Measurements from ENCODE around the gene ESR2. TPM values are rescaled to one million over a fixed set of nuclear protein-coding genes. Genes with fewer than 3 reads are reported as not detected.

ESR2 gene
- polyA plus RNA-seq, 4 donors, result 0.19 to 0.58 TPM; not detected in 2

DNA sequence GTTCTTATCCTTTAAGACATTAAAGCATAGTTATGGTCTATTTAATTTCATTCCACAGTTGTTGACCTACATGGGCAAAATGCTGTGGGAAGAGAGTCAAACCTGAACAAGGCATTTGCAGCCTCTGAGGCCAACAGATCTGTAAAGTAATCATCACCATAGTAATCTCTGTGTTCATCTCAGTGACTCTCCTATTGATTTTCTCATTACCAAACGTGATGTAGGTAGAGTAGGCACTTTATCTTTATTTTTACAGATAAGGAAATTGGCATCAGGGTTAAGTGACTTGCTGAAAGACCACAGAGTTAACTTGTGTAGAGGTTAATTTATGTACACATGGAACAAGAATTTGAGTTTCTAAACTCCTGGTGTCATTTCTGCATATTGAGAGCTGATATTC, 203.0 kb downstream of the ESR2 start:
- DNase-seq (peak in 1 of 2 donors; percentile 6), FAIRE-seq (no peak)
- Histone ChIP-seq H3K9me3 (ENCODE audit: control insufficient read depth in 2 of 2, insufficient read depth in 1 of 2, low read depth in 1 of 2, low read length in 1 of 2) (no peaks in the 10 kb centered on the region), H3K4me1 (ENCODE audit: control insufficient read depth in 3 of 3, insufficient read depth in 2 of 3, low read depth in 1 of 3, low read length in 2 of 3) (no peaks in the 10 kb centered on the region), H3K27me3 (ENCODE audit: control insufficient read depth in 3 of 3, insufficient read depth in 3 of 3, low read length in 3 of 3) (no peaks in the 10 kb centered on the region), H3K36me3 (ENCODE audit: control insufficient read depth in 3 of 3, insufficient read depth in 2 of 3, low read depth in 1 of 3, low read length in 3 of 3) (peaks cover 0 to 10% (median 5%) of the 10 kb centered on the region in 3 donors), H3K4me3 (ENCODE audit: low read depth in 1 of 3, low read length in 3 of 3) (no peak overlapping the region), H3K27ac (ENCODE audit: low read depth in 1 of 3, low read length in 2 of 3) (no peak overlapping the region)
- 5 to 72% (median 42%) methylated on average over 1 of the region's 1 CpG for WGBS, 3 donors

DNA sequence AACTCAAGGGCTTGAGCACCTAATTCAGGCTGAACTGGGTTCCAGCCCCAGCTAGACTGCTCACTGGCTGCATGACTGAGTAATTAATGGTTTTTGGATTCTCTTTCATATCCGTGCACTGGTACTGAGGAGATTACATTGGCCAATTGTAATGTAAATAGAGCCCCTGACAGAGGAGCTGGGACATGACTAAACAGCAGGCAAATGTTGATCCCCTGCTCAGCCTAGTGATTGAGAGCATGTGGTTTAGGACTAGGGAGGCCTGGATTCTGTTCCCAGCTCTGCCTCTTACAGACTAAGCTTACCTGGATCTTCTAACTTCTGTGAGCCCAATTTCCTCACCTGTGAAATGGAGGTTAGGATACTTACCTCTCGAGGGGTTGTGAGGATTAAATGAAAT, 204.3 kb downstream of the ESR2 start:
- Histone ChIP-seq H3K4me3 (ENCODE audit: low read depth in 1 of 3, low read length in 3 of 3) (no peak overlapping the region), H3K4me1 (ENCODE audit: control insufficient read depth in 3 of 3, insufficient read depth in 2 of 3, low read depth in 1 of 3, low read length in 2 of 3) (no peaks in the 10 kb centered on the region), H3K27me3 (ENCODE audit: control insufficient read depth in 3 of 3, insufficient read depth in 3 of 3, low read length in 3 of 3) (no peaks in the 10 kb centered on the region), H3K27ac (ENCODE audit: low read depth in 1 of 3, low read length in 2 of 3) (no peak overlapping the region), H3K9me3 (ENCODE audit: control insufficient read depth in 2 of 2, insufficient read depth in 1 of 2, low read depth in 1 of 2, low read length in 1 of 2) (no peaks in the 10 kb centered on the region), H3K36me3 (ENCODE audit: control insufficient read depth in 3 of 3, insufficient read depth in 2 of 3, low read depth in 1 of 3, low read length in 3 of 3) (peaks cover 0 to 12% (median 3%) of the 10 kb centered on the region in 3 donors)
- no peak for DNase-seq
- no peak for FAIRE-seq
- WGBS, 3 donors, result 76 to 92% (median 85%) methylated on average over 2 of the region's 2 CpGs

DNA sequence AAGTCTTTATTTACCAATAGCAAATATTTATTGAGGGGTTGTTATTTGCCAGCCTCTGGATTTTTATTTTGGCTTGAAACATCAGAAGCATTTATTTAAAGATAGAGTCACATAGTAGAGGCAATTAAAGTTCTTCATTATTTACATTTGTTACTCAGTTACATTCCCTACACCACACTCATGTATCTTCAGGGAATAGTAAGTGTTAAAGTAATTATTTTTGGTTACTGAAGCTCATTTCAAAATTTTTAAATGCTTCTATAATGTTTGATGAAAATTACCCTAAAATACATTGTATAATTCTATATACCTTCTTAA, 205.6 kb downstream of the ESR2 start:
- H3K36me3 ChIP-seq (ENCODE audit: control insufficient read depth in 3 of 3, insufficient read depth in 2 of 3, low read depth in 1 of 3, low read length in 3 of 3), result peaks cover 3 to 14% (median 4%) of the 10 kb centered on the region in 3 donors
- H3K27ac ChIP-seq (ENCODE audit: low read depth in 1 of 3, low read length in 2 of 3), result no peak overlapping the region
- H3K9me3 ChIP-seq (ENCODE audit: control insufficient read depth in 2 of 2, insufficient read depth in 1 of 2, low read depth in 1 of 2, low read length in 1 of 2), result no peaks in the 10 kb centered on the region
- FAIRE-seq (no peak), DNase-seq (no peak)
- no peaks in the 10 kb centered on the region for H3K27me3 ChIP-seq (ENCODE audit: control insufficient read depth in 3 of 3, insufficient read depth in 3 of 3, low read length in 3 of 3)
- no peak overlapping the region for H3K4me3 ChIP-seq (ENCODE audit: low read depth in 1 of 3, low read length in 3 of 3)
- H3K4me1 ChIP-seq (ENCODE audit: control insufficient read depth in 3 of 3, insufficient read depth in 2 of 3, low read depth in 1 of 3, low read length in 2 of 3), result no peaks in the 10 kb centered on the region

DNA sequence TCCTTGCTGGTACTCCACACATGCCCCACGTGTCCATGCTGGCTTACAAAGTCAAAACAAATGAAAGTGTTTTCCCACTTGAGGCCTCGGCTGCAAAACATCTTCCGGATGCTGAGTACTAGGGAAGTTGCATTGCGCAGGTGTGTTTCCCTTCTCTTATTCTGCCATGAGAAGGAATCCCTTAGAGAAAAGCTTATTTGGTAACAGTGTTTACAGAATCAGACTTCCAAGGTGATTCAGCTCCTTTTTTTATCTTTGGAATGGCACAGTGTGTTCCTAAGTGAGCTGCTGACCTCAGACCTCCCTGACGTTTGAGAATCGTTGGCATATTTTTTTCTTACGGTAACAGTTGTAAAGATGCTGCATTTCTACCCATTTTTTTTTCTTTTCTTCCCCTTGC, 211.3 kb downstream of the ESR2 start:
- FAIRE-seq (no peak), DNase-seq (no peak)
- Histone ChIP-seq H3K27ac (ENCODE audit: low read depth in 1 of 3, low read length in 2 of 3) (no peak overlapping the region), H3K36me3 (ENCODE audit: control insufficient read depth in 3 of 3, insufficient read depth in 2 of 3, low read depth in 1 of 3, low read length in 3 of 3) (peaks cover 4 to 23% (median 6%) of the 10 kb centered on the region in 3 donors), H3K4me1 (ENCODE audit: control insufficient read depth in 3 of 3, insufficient read depth in 2 of 3, low read depth in 1 of 3, low read length in 2 of 3) (no peaks in the 10 kb centered on the region), H3K4me3 (ENCODE audit: low read depth in 1 of 3, low read length in 3 of 3) (no peak overlapping the region), H3K9me3 (ENCODE audit: control insufficient read depth in 2 of 2, insufficient read depth in 1 of 2, low read depth in 1 of 2, low read length in 1 of 2) (no peaks in the 10 kb centered on the region), H3K27me3 (ENCODE audit: control insufficient read depth in 3 of 3, insufficient read depth in 3 of 3, low read length in 3 of 3) (no peaks in the 10 kb centered on the region)
- WGBS, 3 donors, result 79 to 80% (median 80%) methylated on average over 7 of the region's 7 CpGs

DNA sequence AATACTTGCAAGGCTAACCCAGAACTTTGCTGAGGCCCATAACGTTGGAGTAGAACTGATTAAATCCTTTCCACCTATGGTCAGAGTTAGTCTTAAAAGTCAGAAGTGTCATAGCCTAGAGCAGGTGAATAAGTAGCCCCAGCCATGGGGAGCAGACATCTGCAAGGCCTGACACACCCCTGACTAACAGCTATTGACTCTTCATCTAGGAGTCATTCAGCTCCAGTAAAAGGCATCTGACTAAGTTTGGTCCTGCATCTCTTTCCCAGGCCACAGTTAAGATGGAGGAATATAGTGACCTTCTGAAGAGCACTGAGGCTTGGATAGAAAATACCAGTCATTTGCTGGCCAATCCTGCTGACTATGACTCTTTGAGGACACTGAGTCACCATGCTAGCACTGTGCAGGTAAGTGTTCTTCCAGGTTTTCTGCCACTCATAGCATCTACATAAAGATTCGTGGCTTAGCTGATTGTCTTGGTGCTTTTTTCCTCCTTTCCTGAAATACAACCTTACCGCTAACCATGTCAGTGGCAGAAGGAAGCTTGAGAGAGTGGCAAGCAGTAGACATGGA, 212.9 kb downstream of the ESR2 start:
- Histone ChIP-seq H3K36me3 (ENCODE audit: control insufficient read depth in 3 of 3, insufficient read depth in 2 of 3, low read depth in 1 of 3, low read length in 3 of 3) (peaks cover 4 to 21% (median 6%) of the 10 kb centered on the region in 3 donors), H3K27ac (ENCODE audit: low read depth in 1 of 3, low read length in 2 of 3) (no peak overlapping the region), H3K4me1 (ENCODE audit: control insufficient read depth in 3 of 3, insufficient read depth in 2 of 3, low read depth in 1 of 3, low read length in 2 of 3) (no peaks in the 10 kb centered on the region), H3K4me3 (ENCODE audit: low read depth in 1 of 3, low read length in 3 of 3) (no peak overlapping the region), H3K27me3 (ENCODE audit: control insufficient read depth in 3 of 3, insufficient read depth in 3 of 3, low read length in 3 of 3) (no peaks in the 10 kb centered on the region), H3K9me3 (ENCODE audit: control insufficient read depth in 2 of 2, insufficient read depth in 1 of 2, low read depth in 1 of 2, low read length in 1 of 2) (no peaks in the 10 kb centered on the region)
- DNase-seq, result no peak
- FAIRE-seq, result no peak
- 88 to 95% (median 91%) methylated on average over 3 of the region's 3 CpGs for WGBS, 3 donors

DNA sequence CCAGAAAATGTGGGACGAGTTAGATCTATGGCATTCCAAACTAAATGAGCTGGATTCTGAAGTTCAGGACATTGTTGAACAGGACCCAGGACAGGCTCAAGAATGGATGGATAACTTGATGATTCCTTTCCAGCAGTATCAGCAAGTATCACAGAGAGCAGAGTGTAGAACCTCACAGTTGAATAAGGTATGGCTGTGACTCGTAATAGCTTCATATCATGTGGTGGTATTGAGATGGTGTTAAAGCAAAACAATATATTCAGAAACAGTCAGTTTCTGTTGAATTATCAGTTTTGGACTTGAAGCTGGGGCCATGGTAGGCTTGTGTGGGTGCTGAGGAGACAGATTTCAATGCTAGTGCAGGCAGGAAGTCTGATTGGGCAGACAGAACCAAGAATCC, 213.7 kb downstream of the ESR2 start:
- no peaks in the 10 kb centered on the region for H3K27me3 ChIP-seq (ENCODE audit: control insufficient read depth in 3 of 3, insufficient read depth in 3 of 3, low read length in 3 of 3)
- FAIRE-seq, result no peak

DNA sequence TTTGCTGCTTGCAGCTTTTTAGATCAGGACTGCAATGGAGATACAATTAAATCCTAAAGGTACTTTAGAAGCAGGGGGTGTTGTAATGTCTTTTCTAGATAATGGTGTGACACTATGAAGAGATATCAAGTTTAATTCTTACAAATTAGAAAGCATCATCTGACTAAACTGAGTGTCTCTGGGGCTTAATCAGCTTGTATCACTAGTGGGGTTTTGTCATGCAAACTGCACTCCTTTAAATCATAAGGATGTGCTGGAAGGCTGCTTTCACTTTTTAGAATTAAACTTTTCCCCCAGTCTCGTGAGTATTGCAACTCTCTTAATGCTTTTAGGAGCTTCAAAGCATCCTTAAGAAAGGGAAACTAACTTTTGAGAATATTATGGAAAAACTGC, 218.6 kb downstream of the ESR2 start:
- DNase-seq (no peak), FAIRE-seq (no peak)
- WGBS, 3 donors, result 75 to 89% (median 82%) methylated on average over 1 of the region's 1 CpG
- H3K4me3 ChIP-seq (ENCODE audit: low read depth in 1 of 3, low read length in 3 of 3), result no peak overlapping the region
- H3K4me1 ChIP-seq (ENCODE audit: control insufficient read depth in 3 of 3, insufficient read depth in 2 of 3, low read depth in 1 of 3, low read length in 2 of 3), result no peaks in the 10 kb centered on the region
- H3K9me3 ChIP-seq (ENCODE audit: control insufficient read depth in 2 of 2, insufficient read depth in 1 of 2, low read depth in 1 of 2, low read length in 1 of 2), result no peaks in the 10 kb centered on the region
- no peak overlapping the region for H3K27ac ChIP-seq (ENCODE audit: low read depth in 1 of 3, low read length in 2 of 3)
- H3K36me3 ChIP-seq (ENCODE audit: control insufficient read depth in 3 of 3, insufficient read depth in 2 of 3, low read depth in 1 of 3, low read length in 3 of 3), result peaks cover 6 to 30% (median 8%) of the 10 kb centered on the region in 3 donors
- H3K27me3 ChIP-seq (ENCODE audit: control insufficient read depth in 3 of 3, insufficient read depth in 3 of 3, low read length in 3 of 3), result no peaks in the 10 kb centered on the region

More for the DNA sequence above, 213.7 kb downstream of the ESR2 start:
- WGBS, 3 donors, result 94 to 97% (median 95%) methylated on average over 2 of the region's 2 CpGs
- Histone ChIP-seq H3K4me3 (ENCODE audit: low read depth in 1 of 3, low read length in 3 of 3) (no peak overlapping the region), H3K9me3 (ENCODE audit: control insufficient read depth in 2 of 2, insufficient read depth in 1 of 2, low read depth in 1 of 2, low read length in 1 of 2) (no peaks in the 10 kb centered on the region), H3K36me3 (ENCODE audit: control insufficient read depth in 3 of 3, insufficient read depth in 2 of 3, low read depth in 1 of 3, low read length in 3 of 3) (peaks cover 4 to 21% (median 6%) of the 10 kb centered on the region in 3 donors), H3K27ac (ENCODE audit: low read depth in 1 of 3, low read length in 2 of 3) (no peak overlapping the region), H3K4me1 (ENCODE audit: control insufficient read depth in 3 of 3, insufficient read depth in 2 of 3, low read depth in 1 of 3, low read length in 2 of 3) (no peaks in the 10 kb centered on the region)
- no peak for DNase-seq

DNA sequence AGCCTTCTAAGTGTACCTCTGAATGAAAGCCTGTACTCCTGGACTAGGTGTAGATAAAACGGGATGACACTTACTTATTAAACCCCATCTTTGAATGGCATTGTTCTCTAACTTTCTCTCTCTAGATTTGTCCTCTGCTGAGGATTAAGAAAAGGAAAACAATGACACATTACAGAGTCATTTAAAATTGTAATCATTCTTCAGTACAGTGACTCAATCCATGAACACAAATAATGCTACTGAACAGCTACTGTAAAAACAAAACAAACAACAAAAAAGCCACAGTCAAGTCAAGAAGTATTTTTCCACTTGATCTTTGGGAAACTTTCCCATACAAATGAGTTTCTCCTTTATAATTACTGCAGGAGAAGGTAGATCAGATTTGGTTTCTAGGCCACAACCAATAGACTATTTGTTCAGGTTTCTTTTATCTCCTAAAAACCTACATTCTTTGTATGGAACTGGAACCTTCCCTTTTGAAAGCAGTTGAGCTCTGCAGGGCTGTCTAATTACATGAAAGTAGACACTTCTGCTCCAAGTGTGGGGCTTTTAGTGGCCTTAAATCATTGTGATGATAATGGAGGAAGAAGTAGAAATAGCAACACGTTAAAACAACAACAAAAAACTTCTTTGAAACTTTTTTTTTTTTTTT, 219.1 kb downstream of the ESR2 start:
- DNase-seq, result no peak
- WGBS, 3 donors, result 67 to 73% (median 69%) methylated on average over 2 of the region's 2 CpGs
- Histone ChIP-seq H3K4me1 (ENCODE audit: control insufficient read depth in 3 of 3, insufficient read depth in 2 of 3, low read depth in 1 of 3, low read length in 2 of 3) (no peaks in the 10 kb centered on the region), H3K27me3 (ENCODE audit: control insufficient read depth in 3 of 3, insufficient read depth in 3 of 3, low read length in 3 of 3) (no peaks in the 10 kb centered on the region), H3K27ac (ENCODE audit: low read depth in 1 of 3, low read length in 2 of 3) (no peak overlapping the region), H3K9me3 (ENCODE audit: control insufficient read depth in 2 of 2, insufficient read depth in 1 of 2, low read depth in 1 of 2, low read length in 1 of 2) (no peaks in the 10 kb centered on the region), H3K36me3 (ENCODE audit: control insufficient read depth in 3 of 3, insufficient read depth in 2 of 3, low read depth in 1 of 3, low read length in 3 of 3) (peaks cover 6 to 29% (median 8%) of the 10 kb centered on the region in 3 donors), H3K4me3 (ENCODE audit: low read depth in 1 of 3, low read length in 3 of 3) (no peak overlapping the region)
- FAIRE-seq, result no peak

Data from small intestine (tissue), 7 donors.